Stimulated activated CD8-positive, alpha-beta memory T cell treated with anti-CD3 and anti-CD28 coated beads, Interleukin-15, amount 100 ng/mL, for 4 hours (primary cell): ENCODE data around the gene SETX.

Experiments used
- DNase-seq, 2 donors: peaks; one replicate each; pipeline ENCODE4 v3.0.0-alpha.2; 2020; ENCODE audit warnings: low read depth in 2 of 2

SETX gene

GRCh38 chr9:132214027-132214622, 140.7 kb downstream of the SETX start:
- no peak for DNase-seq

GRCh38 chr9:132211570-132211969, 143.2 kb downstream of the SETX start:
- no peak for DNase-seq
